GM19468 (cell line): ENCODE results near the gene UTS2B.

Experiments used
- ATAC-seq: cut with Tn5 transposase; IDR thresholded peaks from one replicate; pipeline ENCODE4 v1.9.1; 2021; ENCODE audit warnings: mild to moderate bottlenecking, moderate library complexity, moderate number of reproducible peaks; ENCODE audit not compliant: unreplicated experiment; ENCODE audit errors: extremely low read depth

Gene UTS2B

GRCh38 chr3:191353022-191353777, 22.9 kb upstream of the UTS2B start:
- ATAC-seq, result peak; percentile 18

GRCh38 chr3:191352014-191352413, 21.7 kb upstream of the UTS2B start:
- no peak for ATAC-seq

- no peak for ATAC-seq
These were observed 20.2 kb upstream of the UTS2B start for GRCh38 chr3:191350396-191351090.

GRCh38 chr3:191348098-191348497, 17.8 kb upstream of the UTS2B start:
- ATAC-seq, result no peak

DNA sequence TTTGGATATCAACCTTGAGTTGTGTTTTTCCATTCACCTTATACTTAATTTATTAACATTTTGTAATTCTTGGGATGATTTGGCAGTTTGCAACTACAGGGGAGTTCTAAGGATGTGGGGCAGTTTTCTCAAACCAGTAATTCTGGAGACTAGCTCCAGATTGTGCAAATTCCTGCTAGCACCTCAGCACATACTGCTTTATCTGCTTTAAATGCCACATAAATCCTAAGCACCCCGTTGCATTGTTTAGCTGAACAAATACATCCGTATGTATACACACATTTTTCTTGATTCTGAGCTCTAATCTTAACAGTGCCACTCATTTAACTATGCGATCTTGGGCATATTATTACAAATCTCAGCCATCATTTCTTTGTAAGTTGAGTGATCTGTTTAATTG, 16.9 kb upstream of the UTS2B start:
- no peak for ATAC-seq

DNA sequence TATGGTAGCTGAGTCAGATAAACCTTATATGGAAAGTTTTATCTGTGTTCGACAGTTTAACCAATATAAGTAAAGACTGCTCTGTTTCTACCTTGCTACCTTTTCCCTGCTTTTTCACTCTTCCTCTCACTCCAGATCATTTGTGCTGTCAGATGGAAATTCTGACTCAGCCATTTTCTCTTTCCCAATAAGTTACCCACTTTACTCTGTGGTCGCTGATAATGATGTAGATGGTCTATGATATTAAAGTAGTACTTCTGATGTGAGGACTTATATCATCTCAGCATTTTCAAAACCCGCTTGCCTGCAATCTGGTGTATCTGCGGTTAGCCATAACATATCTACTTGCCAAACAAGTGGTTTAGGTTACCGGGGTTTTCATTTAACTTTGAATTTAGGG, 15.0 kb upstream of the UTS2B start:
- ATAC-seq, result no peak

DNA sequence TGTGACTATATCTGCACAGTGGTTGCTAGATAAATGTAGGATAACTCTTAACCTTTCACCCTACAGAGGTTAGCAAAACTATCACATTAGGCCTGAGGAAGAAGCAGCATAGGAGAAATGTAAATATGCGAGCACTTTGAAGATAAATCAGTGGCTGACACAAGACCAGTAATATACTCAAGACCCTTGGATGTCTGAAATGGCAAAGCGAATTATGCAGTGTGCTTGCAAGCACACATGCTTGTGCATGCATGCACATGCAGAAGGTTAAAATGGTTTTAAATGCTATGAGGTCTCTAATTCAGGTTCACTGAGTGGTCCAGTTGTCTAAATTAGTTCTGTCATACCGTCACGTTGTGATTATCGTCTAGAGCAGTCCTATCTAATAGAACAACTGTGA, 13.6 kb upstream of the UTS2B start:
- ATAC-seq, result no peak

DNA sequence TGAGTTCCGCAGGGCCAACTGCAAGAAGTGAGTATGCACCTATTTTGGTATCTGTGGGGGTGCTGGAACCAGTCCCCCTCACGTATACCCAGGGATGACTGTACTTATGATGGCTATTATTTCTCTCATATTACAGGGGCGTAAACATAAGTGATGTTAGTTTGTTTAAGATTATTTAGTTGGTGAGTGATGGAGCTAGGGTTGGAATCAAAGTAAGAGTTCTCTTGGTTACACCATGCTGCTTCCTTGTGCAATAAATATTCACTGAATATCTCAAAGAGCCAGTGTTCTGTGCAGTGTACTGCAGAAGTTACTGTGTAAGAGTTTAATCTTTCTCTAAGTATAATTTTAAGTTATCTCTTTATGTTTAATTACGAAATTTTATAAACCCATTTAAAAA, 12.8 kb upstream of the UTS2B start:
- no peak for ATAC-seq

DNA sequence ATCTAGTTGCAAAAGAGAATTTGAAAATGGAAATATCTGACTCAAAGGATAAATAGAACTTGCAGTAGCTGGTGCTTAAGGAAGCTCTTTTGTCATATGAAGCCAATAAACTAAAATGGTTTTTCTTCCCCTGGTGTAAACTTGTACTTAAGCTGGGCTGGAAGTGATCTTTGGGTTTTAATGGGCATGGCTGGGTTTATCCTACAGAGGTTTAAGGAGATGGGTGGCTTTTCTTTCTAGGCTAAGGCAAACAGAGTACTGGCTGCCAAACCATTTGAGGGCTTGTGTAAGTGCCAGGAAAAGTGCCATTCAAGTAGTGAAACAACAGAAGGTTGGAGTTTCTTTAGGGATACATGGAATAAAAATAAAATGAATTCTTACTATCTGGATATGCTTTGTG, 12.1 kb upstream of the UTS2B start:
- ATAC-seq, result no peak

DNA sequence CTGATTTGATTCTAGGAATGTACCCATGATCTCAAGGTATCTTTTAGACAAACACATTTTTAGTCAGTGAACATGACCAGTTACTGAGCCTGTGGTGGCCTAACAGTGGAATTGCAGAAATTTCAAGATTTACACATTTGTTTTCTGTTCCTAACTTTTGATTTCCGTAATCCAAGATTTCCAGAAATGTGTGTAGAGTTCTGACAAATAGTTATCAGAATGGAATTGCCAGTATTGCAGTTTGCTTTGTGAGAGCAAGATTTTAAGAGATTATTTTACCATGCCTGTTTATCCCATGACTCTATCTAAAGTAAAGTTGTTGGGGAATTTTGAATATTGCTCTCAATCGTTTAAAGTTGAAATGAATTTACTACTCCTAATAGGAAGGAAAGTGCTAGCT, 11.7 kb upstream of the UTS2B start:
- ATAC-seq, result no peak

- ATAC-seq, result no peak
These were observed 10.6 kb upstream of the UTS2B start for GRCh38 chr3:191340966-191341365.

DNA sequence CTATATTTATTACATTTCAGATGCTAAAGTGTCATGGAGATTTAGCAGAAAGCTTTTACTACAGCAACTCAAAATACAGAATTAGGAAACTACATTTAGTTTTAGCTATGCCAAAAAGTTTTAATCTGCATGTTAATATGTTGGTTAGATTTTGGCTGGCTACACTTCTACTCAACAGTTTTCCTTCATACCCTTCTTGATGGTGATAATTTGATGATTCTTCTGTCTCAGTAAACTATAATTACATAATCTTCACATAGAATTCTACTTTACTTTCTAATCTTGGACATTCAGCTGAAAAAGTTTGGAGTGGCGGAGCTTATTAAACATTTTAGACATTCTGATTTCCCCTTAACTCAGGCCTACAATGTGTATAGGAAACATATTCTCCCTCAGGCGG, 10.0 kb upstream of the UTS2B start:
- no peak for ATAC-seq

- no peak for ATAC-seq
These were observed 9.1 kb upstream of the UTS2B start for GRCh38 chr3:191339316-191339917.

- no peak for ATAC-seq
These were observed 7.8 kb upstream of the UTS2B start for GRCh38 chr3:191338177-191338488.

GRCh38 chr3:191336833-191337232, 6.5 kb upstream of the UTS2B start:
- ATAC-seq, result no peak

DNA sequence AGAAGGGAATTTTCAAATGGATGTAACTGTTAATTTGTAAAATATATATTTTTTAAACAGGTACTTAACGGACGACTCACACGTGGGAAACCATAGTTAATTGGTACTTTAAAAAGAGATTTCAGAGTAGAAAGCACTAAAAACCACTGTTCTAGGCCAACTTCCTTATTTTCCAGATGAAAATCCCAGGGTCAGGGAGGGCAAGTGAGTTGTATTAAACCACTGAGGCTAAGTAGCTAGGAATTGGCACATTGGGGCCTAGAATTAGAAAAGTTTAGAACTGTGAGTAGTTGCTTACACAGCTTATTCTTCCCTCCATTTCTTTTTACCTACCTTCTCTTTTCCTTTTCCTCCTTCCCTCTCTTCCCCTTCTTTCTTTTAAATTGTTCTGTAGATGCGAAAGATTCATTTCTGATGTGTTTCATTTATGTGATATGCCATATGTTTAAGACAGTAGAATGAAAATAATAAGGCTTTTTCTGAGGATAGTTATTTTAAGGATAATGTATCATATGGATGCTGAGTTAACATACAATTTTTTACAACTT, 4.1 kb upstream of the UTS2B start:
- ATAC-seq, result no peak

- no peak for ATAC-seq
These were observed 3.1 kb upstream of the UTS2B start for GRCh38 chr3:191333298-191333880.

GRCh38 chr3:191331388-191331787, 1.1 kb upstream of the UTS2B start:
- no peak for ATAC-seq

DNA sequence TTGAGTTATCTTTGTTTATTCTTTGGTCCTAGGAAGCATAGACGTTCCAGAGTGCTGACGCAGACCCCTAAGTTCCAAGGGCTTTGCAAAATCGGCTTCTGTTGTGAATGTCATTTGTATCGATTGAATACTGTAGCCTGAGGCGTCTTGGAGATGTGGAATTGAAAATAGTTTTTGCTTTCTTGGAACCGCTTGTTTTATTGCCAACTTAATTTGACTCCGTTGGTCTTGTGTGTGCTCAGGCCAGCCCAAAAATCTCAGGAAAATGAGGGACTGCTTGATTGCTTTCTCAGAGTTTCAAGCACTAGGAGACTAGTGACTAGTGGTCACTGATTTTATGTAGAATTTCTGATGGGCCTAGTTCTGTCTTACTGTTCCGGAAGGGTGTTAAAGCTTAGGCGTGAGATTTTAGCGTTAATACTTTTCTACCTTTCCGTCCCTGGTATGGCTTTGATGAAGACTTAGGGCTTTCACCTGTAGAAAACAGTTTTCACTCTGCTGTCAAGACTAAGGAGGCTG, 263 bp upstream of the UTS2B start:
- no peak for ATAC-seq

DNA sequence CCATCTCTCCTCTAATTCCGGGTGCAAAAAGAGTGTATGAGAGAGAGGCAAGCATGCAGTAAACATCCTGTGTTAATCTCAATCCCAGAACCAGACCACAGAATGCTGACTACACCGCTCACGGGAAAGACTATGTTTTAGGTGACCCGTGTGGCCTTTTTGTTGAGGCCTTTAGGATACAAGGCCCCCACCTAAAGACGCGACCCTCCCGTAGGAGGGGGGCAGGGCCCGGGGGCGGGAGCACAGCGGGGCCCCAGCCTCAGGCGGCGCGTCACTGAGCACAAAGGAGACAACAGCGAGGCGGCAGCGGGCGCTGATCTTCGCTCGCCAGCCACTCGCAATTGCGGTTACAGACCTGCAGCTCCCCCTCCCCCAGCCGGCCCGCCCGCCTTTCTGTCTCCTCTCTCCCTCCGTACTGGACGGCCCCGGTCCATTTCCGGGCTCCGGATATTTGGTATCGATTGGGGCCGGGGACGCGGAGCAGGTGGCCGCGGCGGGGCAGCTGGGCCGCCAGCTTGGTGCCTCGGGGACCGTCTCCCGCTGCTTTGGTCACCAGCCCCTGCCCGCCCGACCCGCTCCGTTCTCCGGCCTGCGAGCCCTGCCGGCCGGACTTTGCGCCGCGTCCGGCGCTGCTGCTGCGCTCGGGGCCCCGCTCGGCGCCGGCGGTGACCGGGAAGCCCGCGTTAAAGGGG, 1.2 kb downstream of the UTS2B start, which contains the start of gene CCDC50:
Gene CCDC50, plus strand, starts transcription at position 433 of the 692 bp plus-strand sequence. CDS start 281 bp downstream, outside the sequence.
- ATAC-seq, result peak; percentile 41
